Left renal cortex interstitium (tissue), 4 donors: Measurements from ENCODE around the gene CDK19. TPM values are rescaled to one million over a fixed set of nuclear protein-coding genes. Genes with fewer than 3 reads are reported as not detected.
"Not testable (repeated sequence)": the region's sequence is repeated elsewhere in the genome, so short reads cannot be mapped to it uniquely, and the experiment has no call there.

Source experiments
- DNase-seq, 4 donors: peaks; one replicate each; pipeline ENCODE4 v3.0.0-alpha.2; 2013; ENCODE audit warnings: low read depth in 4 of 4, low spot score in 2 of 4, missing footprints in 1 of 4
- polyA plus RNA-seq, 4 donors: library from polyadenylated mRNA; unstranded; fragments of 120-200 nt; gene quantifications; one replicate each; pipeline ENCODE4 v1.2.1, GENCODE V29; 2013; ENCODE audit not compliant: insufficient read length in 4 of 4

The CDK19 gene
- polyA plus RNA-seq, 4 donors = 30.8 to 41.6 (median 35.5) TPM

GRCh38 chr6:110595112-110595511, 220.2 kb downstream of the CDK19 start:
- DNase-seq = no peak

- no peak for DNase-seq
These were observed 221.6 kb downstream of the CDK19 start for GRCh38 chr6:110593637-110594036.

DNA sequence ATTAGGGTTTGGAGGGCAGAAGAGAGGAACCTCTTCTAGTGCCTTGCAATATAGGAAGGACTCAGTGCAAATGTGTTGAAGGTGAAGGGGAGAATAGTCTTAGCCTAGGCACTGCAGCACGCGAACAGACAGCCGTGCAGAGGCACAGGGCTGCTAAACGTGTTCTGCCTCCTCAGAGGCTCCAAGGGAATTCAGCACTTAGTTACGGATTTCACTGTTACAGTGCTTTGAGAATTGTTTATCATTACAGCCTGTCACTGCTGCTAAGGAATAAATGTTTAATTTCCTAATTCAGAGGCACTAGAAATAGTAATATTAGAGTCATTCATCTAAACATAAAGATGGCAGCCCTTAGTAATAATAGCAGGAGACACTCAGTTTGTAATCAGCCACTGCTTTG, 222.5 kb downstream of the CDK19 start:
- no peak for DNase-seq

DNA sequence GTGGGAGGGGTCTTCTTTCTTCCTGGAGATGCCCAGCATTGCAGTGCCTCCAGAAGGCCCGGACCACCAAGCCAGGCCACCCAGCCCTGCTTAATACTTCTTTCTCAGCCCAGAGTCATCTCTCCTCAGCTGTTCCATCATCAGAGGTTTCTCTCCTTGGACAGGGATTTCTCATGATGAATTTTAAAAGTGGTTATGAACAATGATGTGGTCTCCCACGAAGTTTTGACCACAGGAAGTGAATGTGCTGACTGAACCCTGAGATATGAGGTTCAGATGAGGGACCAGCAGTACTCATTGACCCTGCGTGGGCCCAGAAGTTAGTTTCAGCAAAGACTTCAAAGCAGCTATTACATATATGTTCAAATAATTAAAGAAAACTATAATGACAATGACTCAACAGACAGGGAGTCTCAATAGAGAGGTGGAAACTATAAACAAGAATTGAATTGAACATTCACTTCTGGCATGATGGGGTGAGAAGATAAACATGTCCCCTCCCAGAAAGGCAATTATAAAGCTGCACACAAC, 224.4 kb downstream of the CDK19 start:
- DNase-seq = no peak

GRCh38 chr6:110589865-110590513, 225.3 kb downstream of the CDK19 start:
- DNase-seq = no peak

DNA sequence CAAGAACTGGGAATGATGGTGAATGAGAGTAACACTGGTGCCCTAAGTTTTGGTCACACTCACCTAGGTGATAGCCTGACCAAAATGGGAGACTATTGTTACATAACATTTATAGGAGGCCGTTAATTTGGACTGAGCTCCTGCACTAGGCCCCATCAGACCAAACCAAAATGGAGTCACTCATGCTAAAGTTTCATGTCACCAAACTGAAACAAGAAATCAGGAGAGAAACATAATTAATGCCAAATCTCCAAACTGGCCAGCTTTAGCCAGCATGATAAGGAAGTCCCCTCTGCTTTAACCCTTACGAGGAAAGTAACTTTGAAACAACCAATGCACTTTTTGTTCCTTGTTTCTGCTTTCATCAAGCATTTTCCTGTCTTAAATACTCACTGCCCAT, 227.9 kb downstream of the CDK19 start:
- no peak for DNase-seq

DNA sequence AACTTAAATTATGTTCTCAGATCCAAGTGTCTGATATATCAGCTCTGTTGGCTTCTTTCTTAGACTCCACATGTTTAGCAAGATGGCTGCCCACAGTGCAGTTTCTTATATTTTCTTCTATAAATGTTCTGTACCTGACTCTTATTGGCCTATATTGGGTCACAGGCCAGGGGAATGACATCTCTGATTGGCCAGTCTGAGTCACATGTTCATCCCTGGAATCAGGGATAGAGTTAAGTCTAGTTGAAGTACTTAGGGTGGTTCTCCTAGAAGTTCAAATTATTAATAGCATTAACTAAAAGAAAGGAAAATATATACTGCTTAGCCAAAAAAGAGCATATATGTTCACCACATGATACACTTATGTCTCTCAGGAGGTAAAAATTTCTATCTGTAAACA, 233.6 kb downstream of the CDK19 start:
- DNase-seq = no peak

- DNase-seq = not testable (repeated sequence)
These were observed 237.6 kb downstream of the CDK19 start for GRCh38 chr6:110577596-110578167.

DNA sequence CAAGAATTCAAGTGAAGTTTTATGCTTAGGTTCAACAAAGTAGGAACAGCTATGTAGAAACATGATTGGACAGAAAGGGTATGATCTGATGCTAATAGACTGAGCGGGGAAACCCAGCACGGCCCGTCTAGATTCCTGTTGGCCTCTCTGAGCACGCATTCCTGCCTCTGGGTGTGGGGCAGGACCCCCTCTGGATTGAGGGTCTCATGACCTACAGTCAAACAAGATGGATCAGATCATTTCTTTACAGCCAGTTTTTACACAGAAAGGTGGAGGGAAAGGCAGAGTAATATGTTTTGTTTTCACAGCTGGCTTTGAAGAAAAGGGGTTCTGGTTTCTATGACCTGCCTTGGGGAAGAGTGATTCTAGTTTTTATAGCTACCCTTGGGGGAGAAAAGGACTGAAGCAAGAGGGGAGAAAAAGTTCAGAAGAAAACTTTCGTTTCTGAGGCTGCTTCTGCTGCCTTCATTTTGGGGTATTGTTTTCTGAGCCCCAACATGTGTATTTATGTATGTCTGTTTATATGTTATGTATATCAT, 239.3 kb downstream of the CDK19 start:
- no peak for DNase-seq

DNA sequence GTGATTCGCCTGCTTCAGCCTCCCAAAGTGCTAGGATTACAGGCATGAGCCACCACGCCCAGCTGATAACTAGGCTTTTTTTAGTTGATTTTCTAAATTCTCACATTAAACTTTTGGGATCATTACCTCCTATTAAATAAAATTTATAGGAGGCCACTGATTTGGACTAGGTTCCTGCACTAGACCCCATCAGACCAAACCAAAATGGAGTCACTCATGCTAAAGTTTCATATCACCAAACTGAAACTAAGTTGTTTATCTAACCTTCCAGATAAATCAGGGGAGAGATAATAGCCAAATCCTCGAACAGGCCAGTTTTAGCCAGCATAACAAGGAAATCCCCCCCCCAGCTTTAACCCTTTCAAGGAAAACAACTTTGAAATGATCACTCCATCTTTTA, 240.5 kb downstream of the CDK19 start:
- DNase-seq = no peak

DNA sequence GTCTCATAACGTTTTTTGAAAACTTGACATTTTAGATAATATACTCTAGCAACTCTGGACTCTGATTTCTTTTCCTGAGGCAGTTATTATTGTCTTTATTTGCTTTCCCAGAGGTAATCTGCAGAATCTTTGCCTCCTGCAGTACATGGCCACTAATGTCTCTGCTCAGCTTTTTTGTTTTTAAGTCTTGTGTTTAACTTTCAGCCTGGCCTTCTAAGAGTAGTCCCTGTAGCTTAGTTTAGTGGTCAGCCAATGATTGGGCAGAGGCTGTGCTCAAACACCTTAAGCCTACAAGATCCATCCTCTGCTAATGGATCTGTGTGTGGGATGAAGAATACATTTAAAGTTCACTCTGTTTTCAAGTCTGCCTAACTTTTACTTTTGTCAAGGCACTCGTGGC, 241.7 kb downstream of the CDK19 start:
- no peak for DNase-seq

DNA sequence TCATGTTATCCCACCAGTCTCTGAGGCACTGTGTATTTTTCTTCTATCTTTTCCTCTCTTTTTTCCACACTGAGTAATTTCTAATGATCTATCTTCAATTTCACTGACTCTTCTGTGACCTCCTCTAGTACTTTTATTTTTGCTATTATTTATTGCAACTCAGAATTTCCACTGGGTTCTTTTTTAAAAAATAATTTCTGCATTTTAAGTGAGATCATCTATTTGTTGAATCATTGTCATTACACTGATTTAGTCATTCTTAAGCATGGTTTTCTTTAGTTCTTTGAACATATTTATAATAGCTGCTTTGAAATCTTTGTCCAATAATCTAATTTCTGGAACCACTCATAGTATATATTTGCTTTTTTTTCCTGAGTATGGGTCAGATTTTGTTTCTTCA, 242.1 kb downstream of the CDK19 start:
- DNase-seq = no peak

GRCh38 chr6:110567957-110568696, 247.1 kb downstream of the CDK19 start:
- no peak for DNase-seq

- no peak for DNase-seq
These were observed 248.7 kb downstream of the CDK19 start for GRCh38 chr6:110566346-110567125.

DNA sequence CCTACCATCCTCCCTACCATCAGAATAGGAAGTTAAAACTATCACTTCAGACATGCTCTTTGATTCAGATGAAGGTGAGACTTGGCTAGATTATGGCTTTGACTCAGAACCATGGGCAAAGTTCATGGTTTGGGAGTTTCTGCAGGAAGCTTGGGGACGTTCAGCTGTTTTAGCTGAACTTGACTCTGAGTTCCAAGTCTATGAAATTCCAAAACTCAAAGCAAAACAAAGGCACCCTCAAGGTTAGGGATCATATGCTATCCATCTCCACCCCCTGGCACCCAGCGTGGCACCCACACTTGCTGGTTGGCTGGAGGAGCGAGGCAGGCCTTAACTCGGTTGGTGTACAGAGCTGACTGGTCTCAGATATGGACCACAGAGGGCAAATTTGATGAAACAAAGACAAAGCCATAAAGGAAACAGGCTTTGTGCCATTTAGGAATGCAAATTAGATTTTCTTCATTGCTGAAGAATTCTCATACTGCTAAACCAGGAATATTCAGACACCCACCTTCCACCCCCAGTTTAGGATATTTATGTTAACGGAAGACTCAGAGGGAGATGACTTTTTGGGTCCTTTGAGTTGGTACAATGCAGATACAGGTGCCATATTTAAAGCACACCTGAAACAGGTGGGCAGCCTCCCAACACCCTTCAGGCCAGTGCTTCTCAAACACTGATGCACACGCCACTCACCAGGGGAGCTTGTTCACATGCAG, 250.4 kb downstream of the CDK19 start:
- no peak for DNase-seq

GRCh38 chr6:110563711-110564110, 251.6 kb downstream of the CDK19 start:
- DNase-seq = no peak

DNA sequence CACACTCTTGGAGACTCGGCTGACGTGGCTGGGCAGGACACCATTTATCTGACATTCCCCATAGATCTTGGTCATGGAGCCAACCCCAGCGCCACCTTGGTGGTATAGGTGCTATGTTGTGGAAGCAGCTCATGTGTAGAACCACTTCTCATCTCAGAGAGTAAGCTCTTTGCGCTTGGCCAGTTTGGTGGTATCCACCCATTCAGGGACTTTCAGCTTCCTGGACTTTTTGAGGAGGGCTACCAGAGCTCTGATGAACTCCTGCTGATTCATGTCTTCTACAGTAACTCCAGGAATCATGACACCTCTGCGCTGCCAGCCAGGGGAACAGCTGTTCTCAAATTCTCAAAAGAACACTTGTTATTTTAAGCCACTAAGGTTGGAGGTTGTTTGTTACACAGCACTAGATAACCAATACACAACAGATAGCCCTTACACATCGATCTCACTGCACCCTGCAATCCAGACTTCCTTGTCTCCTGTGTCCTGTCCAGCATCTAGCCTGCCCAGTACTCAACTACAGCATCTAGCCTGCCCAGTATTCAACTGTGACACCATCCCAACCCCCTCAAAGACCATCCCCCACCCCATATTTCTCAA, 252.9 kb downstream of the CDK19 start:
- no peak for DNase-seq

GRCh38 chr6:110561696-110562095, 253.6 kb downstream of the CDK19 start:
- DNase-seq = no peak

DNA sequence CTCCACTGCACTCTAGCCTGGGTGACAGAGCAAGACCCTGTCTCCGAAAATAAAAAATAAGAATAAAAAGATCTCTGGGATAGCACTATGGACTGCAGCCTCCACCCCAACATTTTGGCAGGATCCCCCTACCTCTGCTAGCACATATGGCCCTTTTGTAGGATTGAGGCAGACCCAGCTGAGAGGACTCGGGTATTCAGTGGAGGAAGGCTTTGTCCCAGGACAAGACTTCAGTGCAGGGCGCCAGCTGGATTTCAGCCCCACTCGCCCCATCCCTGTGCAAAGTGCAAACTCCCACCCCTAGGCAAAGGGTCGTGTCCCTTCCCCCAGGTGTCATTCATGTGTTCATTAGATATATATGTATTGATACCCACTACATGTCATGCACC, 254.3 kb downstream of the CDK19 start:
- DNase-seq = no peak
